ENCODE measurements around the gene CENPH.

- no peak for TF ChIP-seq CTCF (IDR thresholded peaks at IDR 0.05)
- no peak for TF ChIP-seq RAD21 (conservative IDR thresholded peaks at IDR 0.05 in 1 of 2, IDR thresholded peaks at IDR 0.05 in 1 of 2)
- no peak for TF ChIP-seq SREBF2 (IDR thresholded peaks at IDR 0.05)
- TF ChIP-seq KDM1A (IDR thresholded peaks at IDR 0.05; ENCODE audit: low read depth), result no peak
- no peak for TF ChIP-seq CBX8 (IDR thresholded peaks at IDR 0.05)
- TF ChIP-seq HOXA7 (CRISPR knock-in tag; IDR thresholded peaks at IDR 0.05), result no peak
These were observed 36.5 kb downstream of the CENPH start for GRCh38 chr5:69225860-69226259.
